ENCODE measurements around the gene RNF214. TPM values are rescaled to one million over a fixed set of nuclear protein-coding genes. Genes with fewer than 3 reads are reported as not detected.
A peak's percentile ranks its signal among the peaks of the same experiment; 100 is the strongest.
"Not testable (repeated sequence)": the region's sequence is repeated elsewhere in the genome, so short reads cannot be mapped to it uniquely, and the experiment has no call there.

The RNF214 gene
- total and polyA plus RNA-seq, 7 donors: 12.4 to 39.4 (median 31.0) TPM

- intact Hi-C loops (cut with DNase I): no loop called here
- ATAC-seq (peak; percentile 30 to 49 (median 46)), DNase-seq (peak; percentile 21 to 58)
- no peaks in the 10 kb centered on the region for H3K9me3 ChIP-seq
- H3K4me3 ChIP-seq: peak overlapping the region; percentile 95
- H3K4me1 ChIP-seq: peaks cover 20% of the 10 kb centered on the region
- no peak for TF ChIP-seq CTCF (IDR thresholded peaks at IDR 0.05)
- peaks cover 0 to 2% of the 10 kb centered on the region in 2 donors for H3K36me3 ChIP-seq (ENCODE audit: insufficient read depth in 1 of 2, low read depth in 1 of 2)
- 2 to 3% (median 2%) methylated on average over 29 to 62 of the region's 62 CpGs for WGBS, 3 donors
- H3K27ac ChIP-seq: peak overlapping the region; percentile 61
- no peaks in the 10 kb centered on the region for H3K27me3 ChIP-seq (ENCODE audit: insufficient read depth in 3 of 3, low read length in 2 of 3)
These were observed 83.1 kb downstream of the RNF214 start for GRCh38 chr11:117315285-117316196.

GRCh38 chr11:117316197-117316961, 83.9 kb downstream of the RNF214 start, which contains the start of gene BACE1:
BACE1 (minus strand) TSS chr11:117316256; CDS start chr11:117315795, 461 bp downstream.
- DNase-seq: peak; percentile 83 to 91
- no peaks in the 10 kb centered on the region for H3K36me3 ChIP-seq (ENCODE audit: insufficient read depth in 1 of 2, low read depth in 1 of 2)
- 8 to 13% (median 9%) methylated on average over 22 to 29 of the region's 29 CpGs for WGBS, 3 donors
- no peaks in the 10 kb centered on the region for H3K9me3 ChIP-seq
- peak; percentile 87 to 97 (median 94) for ATAC-seq
- no peaks in the 10 kb centered on the region for H3K27me3 ChIP-seq (ENCODE audit: insufficient read depth in 3 of 3, low read length in 2 of 3)
- peaks cover 20% of the 10 kb centered on the region for H3K4me1 ChIP-seq
- intact Hi-C loops (cut with DNase I): no loop called here
- H3K4me3 ChIP-seq: peak within 1 kb of the TSS; percentile 95
- H3K27ac ChIP-seq: peak within 1 kb of the TSS; percentile 61
- peak; percentile 31 for TF ChIP-seq CTCF (IDR thresholded peaks at IDR 0.05)

GRCh38 chr11:117318738-117319137, 86.3 kb downstream of the RNF214 start:
- H3K4me1 ChIP-seq: peaks cover 20% of the 10 kb centered on the region
- intact Hi-C loops (cut with DNase I): no loop called here
- no peak for TF ChIP-seq CTCF (IDR thresholded peaks at IDR 0.05)
- H3K4me3 ChIP-seq: no peak overlapping the region
- H3K36me3 ChIP-seq (ENCODE audit: insufficient read depth in 1 of 2, low read depth in 1 of 2): no peaks in the 10 kb centered on the region
- WGBS, 3 donors: 76 to 92% (median 91%) methylated on average over 7 of the region's 7 CpGs
- H3K9me3 ChIP-seq: no peaks in the 10 kb centered on the region
- H3K27ac ChIP-seq: no peak overlapping the region
- no peaks in the 10 kb centered on the region for H3K27me3 ChIP-seq (ENCODE audit: insufficient read depth in 3 of 3, low read length in 2 of 3)
- ATAC-seq (no peak), DNase-seq (no peak)

GRCh38 chr11:117319214-117319840, 86.9 kb downstream of the RNF214 start:
- WGBS, 3 donors: 80 to 85% (median 83%) methylated on average over 5 of the region's 5 CpGs
- Histone ChIP-seq H3K4me1 (peaks cover 17% of the 10 kb centered on the region), H3K27ac (no peak overlapping the region), H3K4me3 (no peak overlapping the region), H3K9me3 (no peaks in the 10 kb centered on the region), H3K36me3 (ENCODE audit: insufficient read depth in 1 of 2, low read depth in 1 of 2) (no peaks in the 10 kb centered on the region), H3K27me3 (ENCODE audit: insufficient read depth in 3 of 3, low read length in 2 of 3) (no peaks in the 10 kb centered on the region)
- no peak for TF ChIP-seq CTCF (IDR thresholded peaks at IDR 0.05)
- ATAC-seq (no peak), DNase-seq (no peak)
- intact Hi-C loops (cut with DNase I): no loop called here

GRCh38 chr11:117327255-117327566, 94.7 kb downstream of the RNF214 start:
- H3K27me3 ChIP-seq (ENCODE audit: insufficient read depth in 3 of 3, low read length in 2 of 3); H3K36me3 ChIP-seq (ENCODE audit: insufficient read depth in 1 of 2, low read depth in 1 of 2); intact Hi-C loops (cut with DNase I); DNase-seq; H3K9me3 ChIP-seq: not testable (repeated sequence)
- 3 to 11% (median 4%) methylated on average over 5 of the region's 5 CpGs for WGBS, 3 donors
- H3K27ac ChIP-seq: peak overlapping the region; percentile 88
- H3K4me1 ChIP-seq: peaks cover 12% of the 10 kb centered on the region
- peak in 3 of 4 donors; percentile 2 to 18 (median 16) for ATAC-seq
- peak overlapping the region; percentile 94 for H3K4me3 ChIP-seq
